Mammary epithelial cell (primary cell): ENCODE data around the gene COL18A1.

Experiments used
- CTCF ChIP-seq, 2 donors: IDR thresholded peaks in 1 of 2; conservative IDR thresholded peaks in 1 of 2; 2 replicates each; pipeline ENCODE4 v1.5.1; 2011 to 2012; ENCODE audit warnings: inconsistent platforms in 2 of 2, low read length in 2 of 2, mild to moderate bottlenecking in 2 of 2, control low read depth in 1 of 2, low read depth in 1 of 2; ENCODE audit not compliant: insufficient read depth in 1 of 2; ENCODE audit errors: extremely low read depth in 1 of 2
- EZH2 ChIP-seq: IDR thresholded peaks from 2 replicates; pipeline ENCODE4 v1.6.1; 2012; ENCODE audit warnings: low read length, inconsistent platforms, borderline replicate concordance

- TF ChIP-seq CTCF (conservative IDR thresholded peaks at IDR 0.05 in 1 of 2, IDR thresholded peaks at IDR 0.05 in 1 of 2; ENCODE audit: extremely low read depth in 1 of 2, insufficient read depth in 1 of 2, low read depth in 1 of 2, low read length in 2 of 2) (no peak), EZH2 (no peak)
Observed at GRCh38 chr21:45549626-45550463, 144.9 kb downstream of the COL18A1 start.
